ENCODE measurements around the gene SLC35F1.

SLC35F1 gene

DNA sequence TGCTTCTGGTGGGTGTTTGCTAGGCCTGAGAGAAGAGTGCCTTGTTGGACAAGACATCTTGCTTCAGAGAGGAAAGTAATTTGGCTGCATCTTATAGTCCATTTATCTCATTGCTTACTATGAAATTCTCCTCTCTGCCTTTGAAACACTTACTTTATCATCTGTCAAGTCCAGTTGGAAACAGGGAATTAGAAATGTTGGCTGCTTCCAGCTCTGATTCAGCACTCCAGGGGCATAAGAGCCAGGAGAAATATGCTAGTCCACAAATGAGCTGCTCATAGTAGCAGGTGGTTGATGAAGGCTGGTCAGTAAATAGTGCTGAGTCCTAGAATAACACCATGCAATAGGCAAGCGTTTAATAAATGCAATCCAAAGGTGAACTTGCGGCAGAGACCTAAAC, 227.1 kb downstream of the SLC35F1 start:
- Histone ChIP-seq H3K4me1 (no peaks in the 10 kb centered on the region), H3K4me2 (ENCODE audit: low read length) (no peak overlapping the region), H3K79me2 (no peaks in the 10 kb centered on the region), H3K36me3 (ENCODE audit: control insufficient read depth, insufficient read depth, low read length) (no peaks in the 10 kb centered on the region), H3K4me3 (ENCODE audit: low read depth, low read length) (no peak overlapping the region), H3K27ac (no peak overlapping the region), H3K27me3 (ENCODE audit: control insufficient read depth, insufficient read depth, low read length) (no peaks in the 10 kb centered on the region), H3K9ac (no peak overlapping the region), H2AFZ (no peak overlapping the region), H3K9me3 (ENCODE audit: control insufficient read depth, low read length) (no peaks in the 10 kb centered on the region)
- TF ChIP-seq, protein P1, sequence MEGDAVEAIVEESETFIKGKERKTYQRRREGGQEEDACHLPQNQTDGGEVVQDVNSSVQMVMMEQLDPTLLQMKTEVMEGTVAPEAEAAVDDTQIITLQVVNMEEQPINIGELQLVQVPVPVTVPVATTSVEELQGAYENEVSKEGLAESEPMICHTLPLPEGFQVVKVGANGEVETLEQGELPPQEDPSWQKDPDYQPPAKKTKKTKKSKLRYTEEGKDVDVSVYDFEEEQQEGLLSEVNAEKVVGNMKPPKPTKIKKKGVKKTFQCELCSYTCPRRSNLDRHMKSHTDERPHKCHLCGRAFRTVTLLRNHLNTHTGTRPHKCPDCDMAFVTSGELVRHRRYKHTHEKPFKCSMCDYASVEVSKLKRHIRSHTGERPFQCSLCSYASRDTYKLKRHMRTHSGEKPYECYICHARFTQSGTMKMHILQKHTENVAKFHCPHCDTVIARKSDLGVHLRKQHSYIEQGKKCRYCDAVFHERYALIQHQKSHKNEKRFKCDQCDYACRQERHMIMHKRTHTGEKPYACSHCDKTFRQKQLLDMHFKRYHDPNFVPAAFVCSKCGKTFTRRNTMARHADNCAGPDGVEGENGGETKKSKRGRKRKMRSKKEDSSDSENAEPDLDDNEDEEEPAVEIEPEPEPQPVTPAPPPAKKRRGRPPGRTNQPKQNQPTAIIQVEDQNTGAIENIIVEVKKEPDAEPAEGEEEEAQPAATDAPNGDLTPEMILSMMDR (IDR thresholded peaks at IDR 0.05), result no peak

DNA sequence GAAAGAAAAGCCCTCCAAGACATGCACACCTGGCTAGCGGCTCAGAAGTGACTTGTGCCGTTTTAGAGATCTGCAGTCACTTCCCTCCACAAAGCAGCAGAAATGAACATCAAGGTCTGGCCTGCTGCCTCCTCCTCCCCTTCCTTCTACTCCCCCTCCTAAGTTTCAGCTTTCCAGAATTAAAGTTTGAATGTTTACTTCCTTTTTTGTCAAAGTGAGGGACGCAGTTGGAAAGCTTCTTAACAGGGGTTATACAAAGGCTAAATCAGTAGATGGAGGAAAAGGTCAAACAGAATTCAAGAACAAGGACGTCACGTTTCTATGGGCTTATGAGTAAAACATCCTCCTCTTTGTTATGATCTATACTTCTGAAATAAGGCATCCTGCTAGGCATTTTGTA, 227.7 kb downstream of the SLC35F1 start:
- H3K4me2 ChIP-seq (ENCODE audit: low read length), result no peak overlapping the region
- no peak overlapping the region for H3K4me3 ChIP-seq (ENCODE audit: low read depth, low read length)
- H3K27ac ChIP-seq, result no peak overlapping the region
- no peaks in the 10 kb centered on the region for H3K27me3 ChIP-seq (ENCODE audit: control insufficient read depth, insufficient read depth, low read length)
- H3K9ac ChIP-seq, result no peak overlapping the region
- no peaks in the 10 kb centered on the region for H3K36me3 ChIP-seq (ENCODE audit: control insufficient read depth, insufficient read depth, low read length)
- no peaks in the 10 kb centered on the region for H3K4me1 ChIP-seq
- H3K79me2 ChIP-seq, result no peaks in the 10 kb centered on the region
- TF ChIP-seq, protein P1 (IDR thresholded peaks at IDR 0.05), result no peak
- H2AFZ ChIP-seq, result no peak overlapping the region
- H3K9me3 ChIP-seq (ENCODE audit: control insufficient read depth, low read length), result no peaks in the 10 kb centered on the region

DNA sequence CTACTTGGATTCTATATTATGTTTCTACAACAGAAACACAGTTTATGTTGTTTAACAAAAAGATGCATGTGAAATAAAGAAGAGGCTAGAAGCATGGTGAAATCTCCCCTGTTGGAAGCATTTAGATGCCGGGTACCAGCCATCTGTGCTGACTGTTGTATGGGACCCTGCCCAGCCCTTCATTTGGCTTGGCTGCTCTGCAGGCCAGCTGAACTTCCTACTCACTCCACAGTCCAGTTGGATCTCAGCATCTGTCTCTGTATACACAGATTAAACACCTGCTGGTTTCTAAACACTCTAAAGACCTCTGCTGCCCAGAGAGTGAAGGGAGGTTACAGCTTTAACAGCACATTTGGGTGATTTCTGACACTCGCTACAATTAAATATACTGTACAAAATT, 228.3 kb downstream of the SLC35F1 start:
- Histone ChIP-seq H3K4me3 (ENCODE audit: low read depth, low read length) (no peak overlapping the region), H3K36me3 (ENCODE audit: control insufficient read depth, insufficient read depth, low read length) (no peaks in the 10 kb centered on the region), H3K9ac (no peak overlapping the region), H3K27me3 (ENCODE audit: control insufficient read depth, insufficient read depth, low read length) (no peaks in the 10 kb centered on the region), H3K27ac (no peak overlapping the region), H3K4me1 (no peaks in the 10 kb centered on the region), H3K79me2 (no peaks in the 10 kb centered on the region), H3K9me3 (ENCODE audit: control insufficient read depth, low read length) (no peaks in the 10 kb centered on the region), H2AFZ (no peak overlapping the region), H3K4me2 (ENCODE audit: low read length) (no peak overlapping the region)
- TF ChIP-seq, protein P1 (IDR thresholded peaks at IDR 0.05), result no peak

DNA sequence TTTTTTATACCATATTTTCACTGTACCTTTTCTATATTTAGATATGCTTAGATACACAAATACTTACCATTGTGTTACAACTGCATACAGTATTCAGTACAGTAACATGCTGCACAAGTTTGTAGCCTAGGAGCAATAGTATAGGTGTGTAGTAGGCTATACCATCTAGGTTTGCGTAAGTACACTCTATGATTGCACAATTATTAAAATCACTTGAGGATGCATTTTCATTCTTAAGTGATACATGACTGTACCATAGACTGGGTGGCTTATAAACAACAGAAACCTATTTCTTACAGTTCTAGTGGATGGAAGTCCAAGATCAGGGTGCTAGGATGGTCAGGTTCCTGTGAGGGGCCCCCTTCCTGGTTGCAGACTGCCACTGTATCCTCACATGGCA, 234.1 kb downstream of the SLC35F1 start:
- H3K4me2 ChIP-seq (ENCODE audit: low read length), result no peak overlapping the region
- H3K4me3 ChIP-seq (ENCODE audit: low read depth, low read length), result no peak overlapping the region
- TF ChIP-seq, protein P1 (IDR thresholded peaks at IDR 0.05), result no peak
- no peaks in the 10 kb centered on the region for H3K79me2 ChIP-seq
- no peak overlapping the region for H3K9ac ChIP-seq
- H3K4me1 ChIP-seq, result no peaks in the 10 kb centered on the region
- no peak overlapping the region for H2AFZ ChIP-seq
- no peaks in the 10 kb centered on the region for H3K36me3 ChIP-seq (ENCODE audit: control insufficient read depth, insufficient read depth, low read length)
- H3K9me3 ChIP-seq (ENCODE audit: control insufficient read depth, low read length), result no peaks in the 10 kb centered on the region
- no peak overlapping the region for H3K27ac ChIP-seq
- H3K27me3 ChIP-seq (ENCODE audit: control insufficient read depth, insufficient read depth, low read length), result no peaks in the 10 kb centered on the region

DNA sequence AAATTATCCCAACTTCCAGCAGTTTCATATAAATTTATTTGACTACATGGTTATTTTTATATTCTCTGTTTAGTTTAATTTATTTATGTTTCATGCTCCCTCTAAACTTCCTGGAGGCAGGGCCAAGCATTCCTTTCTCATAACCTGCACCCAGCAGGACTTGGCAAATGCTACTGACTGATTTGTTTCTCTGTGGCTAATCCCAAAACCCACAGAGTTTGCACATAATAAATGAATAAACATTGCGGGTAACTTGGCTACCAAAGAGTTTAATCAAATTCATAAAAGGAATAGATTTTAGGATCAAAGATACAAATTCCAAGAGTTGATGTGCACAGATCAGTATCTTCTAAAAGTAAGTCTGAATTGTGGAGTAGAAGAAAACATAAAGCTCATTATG, 239.5 kb downstream of the SLC35F1 start:
- H3K36me3 ChIP-seq (ENCODE audit: control insufficient read depth, insufficient read depth, low read length), result no peaks in the 10 kb centered on the region
- H3K4me3 ChIP-seq (ENCODE audit: low read depth, low read length), result no peak overlapping the region
- no peaks in the 10 kb centered on the region for H3K9me3 ChIP-seq (ENCODE audit: control insufficient read depth, low read length)
- H3K4me1 ChIP-seq, result peaks cover 6% of the 10 kb centered on the region
- H3K27ac ChIP-seq, result no peak overlapping the region
- TF ChIP-seq, protein P1 (IDR thresholded peaks at IDR 0.05), result no peak
- H3K79me2 ChIP-seq, result no peaks in the 10 kb centered on the region
- H3K9ac ChIP-seq, result no peak overlapping the region
- no peak overlapping the region for H2AFZ ChIP-seq
- no peak overlapping the region for H3K4me2 ChIP-seq (ENCODE audit: low read length)
- H3K27me3 ChIP-seq (ENCODE audit: control insufficient read depth, insufficient read depth, low read length), result no peaks in the 10 kb centered on the region
